ENCODE data around the gene AKNAD1. TPM values are rescaled to one million over a fixed set of nuclear protein-coding genes. Genes with fewer than 3 reads are reported as not detected.

The AKNAD1 gene
- total and polyA plus RNA-seq, 4 experiments from 2014 or later: not detected

Other genes with a start within 250 kb of the AKNAD1 start
- 10 to 100 TPM; 19.1 to 19.3 TPM for gene HENMT1, start 196.0 kb downstream of the AKNAD1 start, total RNA-seq
- 10 to 100 TPM; 33.4 to 33.9 TPM for gene HENMT1, start 196.0 kb downstream of the AKNAD1 start, polyA plus RNA-seq
- gene PRPF38B, start 164.8 kb downstream of the AKNAD1 start, total RNA-seq: 100 to 1,000 TPM; 124 to 126 TPM
- 10 to 100 TPM; 11.9 to 35.8 TPM for gene PRPF38B, start 164.8 kb downstream of the AKNAD1 start, polyA plus RNA-seq
- gene FNDC7, start 144.2 kb downstream of the AKNAD1 start, total RNA-seq: under 1 TPM; 0.17 TPM
- gene FNDC7, start 144.2 kb downstream of the AKNAD1 start, polyA plus RNA-seq: under 1 TPM in 1 of 2 donors, not detected in 1; 0.10 TPM
- gene STXBP3, start 110.4 kb downstream of the AKNAD1 start, total RNA-seq: 10 to 100 TPM; 90.9 to 92.5 TPM
- 10 to 100 TPM; 69.0 to 74.1 TPM for gene STXBP3, start 110.4 kb downstream of the AKNAD1 start, polyA plus RNA-seq
- gene GPSM2, start 19.9 kb upstream of the AKNAD1 start, total RNA-seq: 1 to 10 TPM; 1.4 to 1.8 TPM
- gene GPSM2, start 19.9 kb upstream of the AKNAD1 start, polyA plus RNA-seq: 1 to 10 TPM in 1 of 2 donors, under 1 TPM in 1; 0.55 to 1.2 TPM
- 10 to 100 TPM; 29.7 to 31.6 TPM for gene CLCC1, start 106.4 kb upstream of the AKNAD1 start, total RNA-seq
- gene CLCC1, start 106.4 kb upstream of the AKNAD1 start, polyA plus RNA-seq: 10 to 100 TPM; 15.4 to 17.1 TPM
- gene WDR47, start 185.0 kb upstream of the AKNAD1 start, total RNA-seq: 10 to 100 TPM; 14.0 to 14.1 TPM
- gene WDR47, start 185.0 kb upstream of the AKNAD1 start, polyA plus RNA-seq: 1 to 10 TPM; 6.3 to 7.5 TPM
- gene TAF13, start 218.9 kb upstream of the AKNAD1 start, total RNA-seq: 10 to 100 TPM; 12.5 to 14.6 TPM
- 1 to 10 TPM in 1 of 2 donors, under 1 TPM in 1; 0.68 to 1.3 TPM for gene TAF13, start 218.9 kb upstream of the AKNAD1 start, polyA plus RNA-seq
- gene TMEM167B, start 233.7 kb upstream of the AKNAD1 start, total RNA-seq: 10 to 100 TPM; 42.9 to 47.9 TPM
- gene TMEM167B, start 233.7 kb upstream of the AKNAD1 start, polyA plus RNA-seq: 10 to 100 TPM; 38.8 to 41.5 TPM